ENCODE data around the gene PDK2.

The PDK2 gene

DNA sequence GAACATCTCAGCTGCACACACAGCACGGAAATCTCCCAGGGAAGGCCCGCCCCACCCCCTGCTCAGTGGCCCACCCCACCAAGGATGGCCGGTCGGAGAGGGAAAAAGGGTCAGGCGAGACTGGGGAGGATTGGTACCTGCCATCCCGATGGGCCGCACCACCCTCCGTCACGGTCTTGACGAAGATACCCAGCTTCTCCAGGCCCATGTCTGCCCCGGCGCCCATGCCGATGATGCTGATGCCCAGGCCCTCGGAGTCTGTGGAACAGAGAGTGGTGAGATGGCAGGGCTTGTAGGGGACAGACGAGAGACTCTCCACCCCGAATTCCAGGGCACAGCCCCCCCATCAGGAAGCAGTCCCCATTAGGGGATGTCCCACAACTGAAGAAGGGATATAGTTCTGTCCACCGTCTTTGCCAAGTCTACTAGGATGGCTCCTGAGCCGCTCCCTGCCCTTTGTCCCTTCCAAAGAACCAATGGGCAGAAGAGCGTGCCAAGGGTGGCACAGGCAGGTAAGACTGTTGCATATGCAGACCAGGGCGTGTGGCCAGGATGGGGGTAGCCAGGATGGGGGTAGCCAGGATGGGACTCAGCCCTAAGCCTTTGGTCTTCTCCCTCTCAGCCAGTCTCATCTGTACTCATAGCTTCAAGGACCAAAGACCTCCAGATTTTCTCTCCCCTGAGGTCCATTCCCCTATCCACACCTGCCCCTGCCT lies 48.5 kb downstream of the PDK2 start:
- TF ChIP-seq POLR2A (IDR thresholded peaks at IDR 0.05; ENCODE audit: low read depth, low read length) (no peak), SPI1 (IDR thresholded peaks at IDR 0.05; ENCODE audit: low read depth, low read length) (no peak)
- FAIRE-seq = no peak
- DNase-seq (ENCODE audit: insufficient read length, low spot score) = no peak

DNA sequence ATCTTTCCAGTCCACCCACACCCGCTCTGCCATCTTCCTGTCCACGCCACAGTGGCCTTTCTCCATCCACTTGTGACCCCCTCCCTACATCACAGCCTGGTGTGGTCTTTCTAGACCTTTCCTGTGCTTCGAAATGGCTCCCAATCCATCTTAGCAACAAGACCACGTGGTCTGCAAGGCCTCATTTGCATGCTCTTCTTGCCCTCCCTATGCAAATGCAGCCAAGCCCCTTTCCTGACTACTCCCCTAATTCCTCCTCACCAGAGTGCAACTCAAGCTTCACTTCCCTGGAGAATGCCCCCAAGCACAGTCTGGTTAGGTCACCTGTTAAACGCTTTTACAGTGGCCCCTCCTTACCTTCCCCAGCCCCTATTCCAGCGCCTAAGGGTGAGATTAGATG lies 49.2 kb downstream of the PDK2 start:
- TF ChIP-seq PAX5 (IDR thresholded peaks at IDR 0.05; ENCODE audit: insufficient read depth, low read length, severe bottlenecking) (no peak), POU2F2 (IDR thresholded peaks at IDR 0.05; ENCODE audit: low read depth, low read length) (peak; percentile 86)
- no peak for DNase-seq (ENCODE audit: insufficient read length, low spot score)
- no peak for FAIRE-seq

DNA sequence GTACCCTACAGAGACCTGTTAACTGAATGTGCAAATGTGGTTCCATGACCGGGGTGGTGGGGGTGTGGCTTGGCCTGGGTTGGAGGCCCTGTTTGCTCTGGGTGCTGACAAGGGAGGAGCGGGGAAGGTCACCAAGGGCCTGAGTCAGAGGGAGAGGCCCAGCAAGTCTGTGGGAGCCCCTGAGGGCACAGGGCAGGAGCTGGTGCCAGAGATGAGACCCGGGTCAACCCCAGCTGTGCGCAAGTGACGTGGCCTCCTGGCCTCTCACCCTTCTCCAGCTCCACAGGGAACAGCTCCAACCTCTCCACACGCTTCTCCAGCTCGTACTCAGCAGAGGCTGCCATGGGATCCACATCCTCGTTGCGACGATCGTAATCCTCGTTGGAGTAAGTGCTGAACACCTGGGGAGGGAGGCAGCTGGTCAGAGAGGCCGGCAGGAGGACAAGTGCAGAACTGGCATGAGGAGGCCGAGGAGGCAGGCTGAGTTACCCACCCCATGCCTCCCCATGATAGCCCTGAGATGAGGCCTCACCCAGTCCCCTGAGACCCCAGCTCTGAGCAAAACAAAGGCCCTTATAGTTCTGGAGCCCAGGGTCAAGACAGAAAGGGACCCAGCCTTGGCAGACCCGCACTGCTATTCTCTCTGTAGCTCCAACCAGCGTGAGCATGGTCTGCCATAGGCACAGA lies 49.8 kb downstream of the PDK2 start:
- peak; percentile 40 for FAIRE-seq
- DNase-seq (ENCODE audit: insufficient read length, low spot score) = no peak
- no peak for TF ChIP-seq TAF1 (IDR thresholded peaks at IDR 0.05; ENCODE audit: low read depth, low read length)
- no peak for TF ChIP-seq PAX5 (IDR thresholded peaks at IDR 0.05; ENCODE audit: insufficient read depth, low read length, severe bottlenecking)
- no peak for TF ChIP-seq POLR2A (IDR thresholded peaks at IDR 0.05; ENCODE audit: low read depth, low read length)
- no peak for TF ChIP-seq SPI1 (IDR thresholded peaks at IDR 0.05; ENCODE audit: low read depth, low read length)
- no peak for TF ChIP-seq POLR2AphosphoS5 (IDR thresholded peaks at IDR 0.05; ENCODE audit: low read depth, low read length)
- no peak for TF ChIP-seq POU2F2 (IDR thresholded peaks at IDR 0.05; ENCODE audit: low read depth, low read length)

DNA sequence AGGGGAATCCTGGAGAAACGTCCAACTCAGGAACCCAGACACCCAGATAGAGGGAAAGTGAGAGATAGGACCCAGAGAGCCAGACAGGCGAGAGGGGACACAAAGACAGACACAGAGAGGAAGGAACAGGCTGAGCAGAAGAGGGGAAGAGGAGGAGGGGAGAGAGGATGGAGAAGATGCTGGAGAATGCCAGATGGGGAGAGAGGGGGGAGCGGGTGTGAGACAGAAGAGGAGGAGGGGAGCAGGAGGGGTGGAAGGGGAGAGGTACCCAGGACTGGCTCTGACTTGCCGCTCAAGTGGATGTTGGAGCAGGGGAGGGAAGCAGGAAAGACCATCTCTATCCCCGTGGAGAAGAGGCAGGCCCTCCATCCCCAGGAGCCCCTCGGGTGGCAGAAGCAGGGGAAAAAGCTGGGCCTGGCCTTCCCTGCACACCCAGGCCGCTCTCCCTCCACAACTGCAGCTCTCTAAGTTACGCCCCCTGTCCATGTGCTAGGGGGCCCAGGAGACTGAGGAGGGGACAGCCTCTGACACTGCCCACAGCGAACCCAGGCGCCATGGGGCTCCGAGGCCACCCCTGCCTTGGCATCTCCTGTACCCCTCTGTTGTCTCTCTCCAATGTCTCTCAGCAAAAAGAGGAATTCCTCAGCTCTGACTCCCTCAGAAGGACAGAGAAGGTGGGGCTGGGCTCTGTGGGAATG lies 50.5 kb downstream of the PDK2 start:
- FAIRE-seq (no peak), DNase-seq (ENCODE audit: insufficient read length, low spot score) (no peak)
- no peak for TF ChIP-seq SPI1 (IDR thresholded peaks at IDR 0.05; ENCODE audit: low read depth, low read length)

DNA sequence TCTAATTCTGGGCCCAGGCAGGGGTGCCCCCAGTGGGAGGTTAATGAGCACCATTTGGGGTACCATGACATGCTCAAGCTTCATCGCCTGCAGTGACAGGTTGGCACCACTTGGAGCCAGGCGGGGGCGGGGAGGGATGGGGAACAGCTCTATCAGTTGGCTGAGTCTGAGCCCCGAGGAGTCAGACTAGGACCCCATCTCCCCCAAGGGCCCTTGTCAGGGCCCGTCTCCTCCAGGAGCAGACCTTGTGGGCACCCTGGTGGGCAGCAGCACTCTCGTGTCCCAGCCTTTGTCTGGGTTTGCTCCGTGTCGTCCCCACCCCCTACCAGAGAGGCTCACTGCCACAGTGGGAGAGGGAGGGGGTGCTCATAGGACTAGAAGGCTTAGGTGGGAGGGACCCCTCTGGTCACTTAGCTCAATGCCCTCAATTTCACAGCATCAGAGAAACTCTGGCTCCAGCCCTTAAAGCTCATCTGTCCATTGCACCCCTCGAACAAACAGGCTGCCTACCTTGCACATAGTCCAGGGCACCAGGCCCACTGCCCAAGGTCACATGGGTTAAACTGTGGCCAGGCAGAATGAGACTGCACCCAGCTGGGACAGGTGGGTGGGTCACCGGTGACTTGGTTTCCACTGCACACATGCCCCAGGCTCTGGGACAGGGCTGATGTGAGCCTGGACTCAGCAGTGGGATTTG lies 51.2 kb downstream of the PDK2 start:
- no peak for TF ChIP-seq POU2F2 (IDR thresholded peaks at IDR 0.05; ENCODE audit: low read depth, low read length)
- no peak for TF ChIP-seq PAX5 (IDR thresholded peaks at IDR 0.05; ENCODE audit: insufficient read depth, low read length, severe bottlenecking)
- no peak for TF ChIP-seq SPI1 (IDR thresholded peaks at IDR 0.05; ENCODE audit: low read depth, low read length)
- TF ChIP-seq POLR2A (IDR thresholded peaks at IDR 0.05; ENCODE audit: low read depth, low read length) = no peak
- no peak for TF ChIP-seq POLR2AphosphoS5 (IDR thresholded peaks at IDR 0.05; ENCODE audit: low read depth, low read length)
- no peak for TF ChIP-seq TAF1 (IDR thresholded peaks at IDR 0.05; ENCODE audit: low read depth, low read length)
- FAIRE-seq (peak; percentile 28), DNase-seq (ENCODE audit: insufficient read length, low spot score) (no peak)

DNA sequence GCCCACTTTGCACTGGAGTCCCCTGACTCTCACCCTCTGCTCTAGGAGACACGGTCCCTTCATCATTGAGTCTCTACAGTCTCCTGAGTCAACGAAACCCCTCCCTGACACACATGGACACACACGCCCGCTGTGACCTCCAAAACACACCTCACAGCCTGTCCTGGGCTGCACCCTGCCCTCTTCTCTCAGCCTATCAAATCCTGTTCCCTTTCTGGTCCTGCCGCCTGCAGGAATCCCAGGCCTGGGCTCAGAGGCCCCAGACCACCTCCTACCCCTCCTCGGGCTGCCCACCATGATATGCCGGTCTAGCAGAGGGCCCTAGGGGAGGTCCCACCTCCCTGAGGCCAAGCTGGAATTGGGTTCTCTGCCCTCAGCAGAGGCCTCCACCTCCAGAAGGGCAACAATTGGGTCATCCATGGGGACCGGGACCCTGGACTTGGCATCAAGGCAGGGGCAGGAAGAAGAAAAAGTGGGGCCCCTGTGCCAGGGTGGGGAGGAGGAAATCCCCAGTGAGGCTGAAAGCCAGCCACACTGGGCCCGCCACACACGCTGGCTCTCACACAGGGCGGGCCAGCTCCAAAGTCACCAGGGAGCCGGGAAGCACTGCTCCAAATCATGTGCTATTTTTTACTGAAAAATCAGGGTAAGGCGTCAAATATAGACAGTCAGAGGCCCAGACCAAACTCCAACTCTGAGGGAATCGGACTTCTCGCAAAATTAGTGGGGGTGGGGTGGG lies 51.9 kb downstream of the PDK2 start:
- FAIRE-seq = peak; percentile 84
- TF ChIP-seq POLR2AphosphoS5 (IDR thresholded peaks at IDR 0.05; ENCODE audit: low read depth, low read length) (no peak), SPI1 (IDR thresholded peaks at IDR 0.05; ENCODE audit: low read depth, low read length) (no peak), POU2F2 (IDR thresholded peaks at IDR 0.05; ENCODE audit: low read depth, low read length) (no peak; the same call in 1 of the 2 replicates), TAF1 (IDR thresholded peaks at IDR 0.05; ENCODE audit: low read depth, low read length) (no peak), POLR2A (IDR thresholded peaks at IDR 0.05; ENCODE audit: low read depth, low read length) (no peak), PAX5 (IDR thresholded peaks at IDR 0.05; ENCODE audit: insufficient read depth, low read length, severe bottlenecking) (no peak)
- DNase-seq (ENCODE audit: insufficient read length, low spot score) = no peak

DNA sequence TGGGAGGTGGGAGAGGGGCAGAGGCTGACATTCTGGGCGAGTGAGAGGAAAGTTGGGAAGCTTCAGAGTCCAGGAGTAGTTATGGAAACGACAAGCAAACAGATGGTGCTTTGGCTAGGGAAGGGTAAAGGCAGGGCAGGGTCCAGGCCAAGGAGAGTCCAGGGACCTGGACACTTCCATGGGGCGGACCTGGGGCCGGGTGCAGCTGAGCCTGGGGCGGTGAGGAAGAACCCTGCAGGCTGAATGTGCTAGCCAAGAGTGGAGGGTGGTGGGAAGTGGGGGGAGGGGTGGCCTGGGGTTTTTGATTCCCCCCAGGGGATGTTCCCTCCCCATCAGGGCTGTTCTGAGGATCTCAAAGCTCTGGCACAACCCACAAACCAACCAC lies 52.7 kb downstream of the PDK2 start:
- no peak for DNase-seq (ENCODE audit: insufficient read length, low spot score)
- no peak for TF ChIP-seq POLR2AphosphoS5 (IDR thresholded peaks at IDR 0.05; ENCODE audit: low read depth, low read length)
- TF ChIP-seq POLR2A (IDR thresholded peaks at IDR 0.05; ENCODE audit: low read depth, low read length) = peak; percentile 46
- FAIRE-seq = no peak

DNA sequence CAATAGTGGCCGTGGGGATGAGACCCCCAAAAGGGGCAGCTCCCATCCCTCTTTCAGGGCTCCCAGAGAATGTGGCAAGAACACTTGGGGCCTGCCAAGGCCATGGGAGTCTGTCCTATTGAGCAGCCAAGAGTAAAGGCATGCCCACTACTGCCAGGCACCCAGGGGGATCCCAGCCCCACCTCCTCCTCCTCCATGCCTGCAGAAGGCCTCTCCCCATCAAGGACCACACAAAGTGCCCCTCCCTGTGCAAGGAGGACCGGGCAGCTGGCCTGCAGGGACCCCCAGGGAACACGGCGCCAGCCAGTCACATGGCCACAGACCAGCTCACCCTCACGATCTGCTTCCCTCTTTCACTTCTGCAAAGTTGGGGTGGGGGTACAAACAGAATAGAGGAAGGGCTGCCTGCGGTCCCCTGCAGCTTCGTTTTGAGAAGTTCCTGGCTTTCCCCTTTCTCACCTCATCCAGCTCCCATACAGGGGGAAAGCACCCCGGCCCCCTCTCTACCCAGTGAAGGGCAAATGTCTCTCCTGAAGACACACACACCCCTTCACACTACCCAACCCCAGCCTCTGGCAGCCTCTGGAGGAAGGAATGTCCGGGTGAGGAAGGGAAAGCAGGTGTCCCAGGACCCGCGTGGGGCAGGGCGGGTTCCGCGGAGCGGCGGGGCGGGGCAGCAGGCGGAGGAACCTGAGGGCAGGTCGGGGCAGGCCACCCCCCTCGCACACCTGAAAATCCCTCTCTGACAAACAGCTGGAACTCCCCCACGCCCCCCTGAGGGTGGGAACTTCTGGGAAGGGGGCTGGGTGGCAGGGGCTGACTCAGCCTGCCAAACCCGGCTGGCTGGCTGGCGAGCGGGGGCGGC lies 53.3 kb downstream of the PDK2 start:
- TF ChIP-seq PAX5 (IDR thresholded peaks at IDR 0.05; ENCODE audit: insufficient read depth, low read length, severe bottlenecking) (peak; percentile 2), SPI1 (IDR thresholded peaks at IDR 0.05; ENCODE audit: low read depth, low read length) (peak; percentile 99), POLR2A (IDR thresholded peaks at IDR 0.05; ENCODE audit: low read depth, low read length) (no peak; the same call in 1 of the 2 replicates), POLR2AphosphoS5 (IDR thresholded peaks at IDR 0.05; ENCODE audit: low read depth, low read length) (0 out of 2 replicates have a peak, but pooled peaks have one; percentile 30), TAF1 (IDR thresholded peaks at IDR 0.05; ENCODE audit: low read depth, low read length) (peak; percentile 40; the same call in 1 of the 2 replicates), POU2F2 (IDR thresholded peaks at IDR 0.05; ENCODE audit: low read depth, low read length) (peak; percentile 80)
- peak; percentile 98 for FAIRE-seq
- DNase-seq (ENCODE audit: insufficient read length, low spot score) = peak; percentile 72

DNA sequence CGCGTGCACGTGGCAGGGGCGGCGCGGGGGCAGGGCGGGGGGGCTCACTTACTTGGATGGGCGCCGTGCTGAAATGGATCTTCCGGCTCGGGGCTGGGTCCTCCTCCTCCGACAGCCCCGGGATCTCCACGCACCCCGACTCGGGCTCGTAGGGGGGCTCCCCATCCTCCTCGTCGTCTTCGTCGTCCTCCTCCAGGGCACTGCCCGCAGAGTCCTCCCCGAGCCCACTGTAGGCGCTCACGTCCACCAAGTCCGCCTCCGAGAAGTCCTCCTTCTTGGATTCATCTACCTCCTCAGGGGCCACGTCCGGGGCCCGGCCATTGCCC lies 53.9 kb downstream of the PDK2 start:
- TF ChIP-seq SPI1 (IDR thresholded peaks at IDR 0.05; ENCODE audit: low read depth, low read length) (no peak), PAX5 (IDR thresholded peaks at IDR 0.05; ENCODE audit: insufficient read depth, low read length, severe bottlenecking) (no peak), POLR2AphosphoS5 (IDR thresholded peaks at IDR 0.05; ENCODE audit: low read depth, low read length) (no peak), TAF1 (IDR thresholded peaks at IDR 0.05; ENCODE audit: low read depth, low read length) (peak; percentile 35; the same call in 1 of the 2 replicates), POU2F2 (IDR thresholded peaks at IDR 0.05; ENCODE audit: low read depth, low read length) (no peak)
- no peak for FAIRE-seq
- no peak for DNase-seq (ENCODE audit: insufficient read length, low spot score)

Measured in GM12891 (cell line).